Stimulated activated CD8-positive, alpha-beta memory T cell treated with anti-CD3 and anti-CD28 coated beads, Interleukin-4, amount 100 ng/mL, for 1 hour (primary cell): Measurements from ENCODE around the gene MEMO1.
"Not testable (repeated sequence)": the region's sequence is repeated elsewhere in the genome, so short reads cannot be mapped to it uniquely, and the experiment has no call there.

Source experiments
- DNase-seq, 2 donors: peaks; one replicate each; pipeline ENCODE4 v3.0.0-alpha.2; 2020; ENCODE audit warnings: low read depth in 2 of 2, low spot score in 1 of 2

MEMO1 gene

DNA sequence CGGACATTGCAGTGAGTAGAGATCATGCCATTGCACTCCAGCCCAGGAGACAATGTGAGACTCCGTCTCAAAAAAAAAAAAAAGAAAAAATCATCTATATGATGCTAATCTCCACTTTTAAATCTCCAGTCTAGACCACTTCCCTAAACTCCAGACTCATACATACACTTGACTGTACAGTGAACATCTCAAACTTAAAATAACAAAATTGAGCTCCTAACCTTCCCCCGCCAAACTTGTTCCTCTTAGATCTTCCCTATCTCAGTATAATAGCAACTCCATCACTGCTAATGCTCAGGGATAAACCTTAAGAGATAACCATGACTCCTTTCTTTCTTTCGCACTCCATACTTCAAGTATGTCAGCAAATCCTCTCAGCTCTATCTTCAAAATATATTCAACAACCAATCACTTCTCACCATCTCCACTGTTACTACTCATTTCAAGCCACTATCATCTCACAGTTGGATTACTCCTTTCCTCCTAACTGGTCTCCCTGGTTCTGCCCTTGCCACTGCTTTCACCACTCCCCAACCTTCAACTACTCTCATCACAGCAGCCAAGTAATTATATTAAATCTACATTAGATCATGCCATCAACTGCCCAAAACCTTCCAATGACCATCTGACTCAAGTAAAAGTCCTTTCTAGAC is 12.0 kb downstream of the MEMO1 start:
- no peak for DNase-seq

GRCh38 chr2:31997653-31998052 is 13.2 kb downstream of the MEMO1 start:
- no peak for DNase-seq

DNA sequence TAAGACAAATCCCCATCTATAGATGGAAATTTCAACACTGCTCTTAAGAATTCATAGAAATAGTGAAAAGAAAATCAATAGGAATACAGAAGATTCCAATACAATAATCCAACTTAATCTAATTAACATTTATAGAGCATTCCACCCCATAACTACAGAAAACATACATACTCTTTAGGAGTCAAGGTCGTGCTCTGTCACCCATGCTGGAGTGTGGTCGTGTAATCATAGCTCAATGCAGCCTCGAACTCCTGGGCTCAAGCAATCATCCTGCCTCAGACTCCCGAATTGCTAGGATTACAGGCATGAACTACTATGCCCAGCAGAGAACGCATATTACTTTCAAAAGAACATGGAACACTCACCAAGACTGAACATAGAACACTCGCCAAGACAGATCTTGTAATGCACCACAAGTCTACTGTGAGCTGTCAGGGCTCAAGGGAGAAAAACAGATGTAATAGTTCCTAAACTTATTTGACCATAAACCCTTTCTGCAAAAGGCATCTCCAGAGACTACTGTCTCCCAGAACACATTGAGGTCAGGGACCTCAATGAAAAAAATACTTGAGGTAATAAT is 14.1 kb downstream of the MEMO1 start:
- no peak for DNase-seq

- DNase-seq: no peak
These were observed 17.9 kb downstream of the MEMO1 start for GRCh38 chr2:31992934-31993333.

- DNase-seq: no peak
These were observed 18.7 kb downstream of the MEMO1 start for GRCh38 chr2:31992025-31992579.

DNA sequence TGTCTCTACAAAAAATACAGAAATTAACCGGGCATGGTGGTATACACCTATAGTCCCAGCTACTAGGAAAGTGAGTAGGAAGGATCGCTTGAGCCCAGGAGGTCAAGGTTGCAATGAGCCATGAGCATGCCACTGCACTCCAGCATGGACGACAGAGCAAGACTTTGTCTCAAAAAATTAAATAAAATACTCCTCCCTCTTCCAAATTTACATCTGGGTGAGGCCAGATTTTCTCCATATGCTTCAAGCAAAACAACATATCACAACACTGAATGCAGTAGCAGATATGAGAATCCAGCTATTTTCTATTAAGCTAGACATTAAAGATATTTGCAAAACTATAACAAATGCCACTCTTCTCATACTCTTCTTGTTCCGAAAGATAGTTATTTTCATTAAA is 20.9 kb downstream of the MEMO1 start:
- DNase-seq: no peak

DNA sequence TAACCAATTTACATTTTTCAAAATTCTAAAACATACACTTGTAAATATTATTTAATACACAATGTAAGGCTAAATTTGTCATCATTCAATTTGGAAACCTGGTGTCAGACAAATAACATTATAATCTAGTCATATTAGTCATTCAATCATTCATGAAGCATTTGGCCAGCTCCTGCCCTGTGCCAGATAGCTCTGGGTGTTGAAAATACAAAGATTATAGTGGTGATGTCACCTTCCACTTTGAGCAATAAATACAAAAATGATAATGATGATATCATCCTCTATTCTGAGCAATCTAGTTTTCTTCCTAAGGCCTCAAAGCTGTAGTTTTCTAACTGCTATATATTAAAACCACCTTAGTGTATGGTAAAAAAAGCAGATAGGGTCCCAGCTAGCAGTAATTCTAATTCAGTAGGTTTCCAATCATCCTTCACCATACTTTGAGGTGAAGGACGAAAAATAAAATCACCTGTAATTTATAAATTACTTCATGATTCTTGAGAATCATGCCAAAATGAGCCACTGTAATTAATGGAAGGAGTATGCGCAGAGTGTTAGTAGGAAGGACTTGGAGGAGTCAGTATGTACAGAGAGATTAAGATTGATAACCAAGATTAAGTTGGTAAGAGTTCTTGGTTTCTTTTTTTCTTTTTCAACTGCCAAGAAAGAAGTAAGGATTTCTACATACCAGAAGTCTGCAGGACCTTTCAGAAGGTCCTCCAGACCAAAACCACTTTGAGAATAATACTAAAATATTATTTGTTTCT is 23.2 kb downstream of the MEMO1 start:
- DNase-seq: no peak

GRCh38 chr2:31986906-31987305 is 23.9 kb downstream of the MEMO1 start:
- no peak for DNase-seq

DNA sequence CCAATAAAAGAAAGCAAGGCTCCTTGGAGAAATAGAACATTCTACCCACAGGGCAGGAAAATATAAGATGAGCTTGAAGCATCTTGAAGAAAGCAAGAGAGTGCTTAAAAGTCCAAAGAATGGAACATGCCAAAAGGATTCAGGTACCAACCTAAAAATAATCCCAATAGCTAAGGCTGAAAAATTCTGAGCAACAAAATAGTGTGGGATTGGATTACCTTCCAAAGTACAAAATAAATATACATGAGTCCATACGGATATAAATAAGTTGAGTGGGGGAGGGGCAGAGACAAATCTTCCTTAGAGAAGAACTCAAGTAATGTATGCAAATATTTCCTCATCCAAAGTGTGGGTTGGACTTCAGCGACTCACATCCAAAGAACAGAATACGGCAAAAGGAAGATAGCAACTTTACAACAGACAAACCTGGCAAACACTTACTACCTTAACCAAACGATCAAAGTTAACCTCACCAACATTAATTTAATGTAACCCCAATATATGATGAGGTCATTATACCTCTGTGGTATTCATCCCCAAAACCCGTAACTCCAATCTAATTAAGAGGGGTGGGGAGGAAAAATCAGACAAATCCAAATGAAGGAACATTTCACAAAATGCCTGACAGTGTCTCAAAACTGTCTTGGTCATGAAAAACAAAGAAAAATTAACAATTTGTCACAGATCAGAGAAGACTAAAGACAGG is 26.9 kb downstream of the MEMO1 start:
- no peak for DNase-seq

DNA sequence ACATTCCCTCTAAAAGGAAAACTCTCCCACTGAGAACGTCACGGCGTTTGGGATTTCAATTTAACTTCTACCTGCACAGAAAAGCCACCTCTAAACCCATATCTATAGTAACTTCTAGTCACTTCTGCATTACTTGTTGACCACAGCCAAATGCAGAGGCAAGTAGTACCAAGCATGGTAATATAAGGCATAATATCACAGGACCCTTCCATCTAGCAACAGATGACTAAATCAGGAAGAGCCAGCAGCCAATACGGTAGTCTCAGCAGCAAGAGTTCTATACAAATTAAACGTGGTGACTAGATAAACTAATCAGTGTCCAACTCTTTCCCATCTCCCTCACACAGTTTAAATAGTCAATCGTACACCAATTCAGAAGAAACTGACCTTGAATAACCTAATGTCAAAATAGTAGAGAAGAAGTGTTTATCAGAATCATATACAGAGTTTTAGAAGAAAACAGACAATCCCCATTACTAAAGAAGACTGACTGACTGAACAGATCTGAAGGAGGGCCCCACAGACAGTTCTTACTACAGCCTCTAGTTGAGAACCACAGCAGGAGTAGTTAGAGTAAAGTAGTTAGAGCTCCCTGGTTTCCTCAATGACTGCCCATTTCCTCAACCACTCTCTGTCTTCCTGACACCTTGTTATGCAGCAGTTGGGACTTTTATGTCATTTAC is 30.0 kb downstream of the MEMO1 start:
- DNase-seq: no peak

- no peak for DNase-seq
These were observed 30.9 kb downstream of the MEMO1 start for GRCh38 chr2:31979956-31980355.

GRCh38 chr2:31979018-31979417 is 31.8 kb downstream of the MEMO1 start:
- no peak for DNase-seq

DNA sequence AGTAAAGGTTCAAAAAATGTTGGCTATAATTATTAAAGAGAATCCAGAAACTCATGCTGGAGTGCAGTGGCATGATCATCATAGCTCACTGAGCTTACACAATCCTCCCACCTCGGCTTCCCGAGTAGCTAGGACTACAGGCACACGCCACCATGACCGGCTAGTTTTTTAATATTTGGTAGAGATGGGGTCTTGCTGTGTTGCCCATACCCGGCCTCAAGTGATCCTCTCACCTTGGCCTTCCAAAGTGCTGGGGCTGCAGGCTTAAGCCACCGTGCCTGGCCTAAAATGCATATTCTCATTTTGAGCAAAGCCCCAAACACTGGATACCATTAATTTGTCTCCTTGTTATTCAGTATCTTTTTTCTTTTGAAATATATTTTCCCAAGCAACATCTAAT is 32.4 kb downstream of the MEMO1 start:
- DNase-seq: no peak

- DNase-seq: no peak
These were observed 37.1 kb downstream of the MEMO1 start for GRCh38 chr2:31973665-31974064.

- DNase-seq: no peak
These were observed 38.7 kb downstream of the MEMO1 start for GRCh38 chr2:31972059-31972458.

- DNase-seq: no peak
These were observed 41.6 kb downstream of the MEMO1 start for GRCh38 chr2:31969178-31969577.

- no peak for DNase-seq
These were observed 43.0 kb downstream of the MEMO1 start for GRCh38 chr2:31967790-31968189.

DNA sequence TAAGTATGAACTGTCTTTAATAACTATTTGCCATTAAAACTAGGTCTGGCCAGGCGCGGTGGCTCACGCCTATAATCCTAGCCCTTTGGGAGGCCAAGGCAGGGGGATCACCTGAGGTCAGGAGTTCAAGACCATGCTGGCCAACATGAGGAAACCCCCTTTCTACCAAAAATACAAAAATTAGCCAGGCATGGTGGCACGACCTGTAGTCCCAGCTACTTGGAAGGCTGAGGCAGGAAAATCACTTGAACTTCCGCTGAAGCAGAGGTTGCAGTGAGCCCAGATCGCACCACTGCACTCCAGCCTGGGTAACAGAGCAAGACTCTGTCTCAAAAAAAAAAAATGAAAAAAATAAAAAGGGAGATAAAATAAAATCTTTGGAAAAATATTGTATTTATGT is 44.4 kb downstream of the MEMO1 start:
- DNase-seq: not testable (repeated sequence)

- no peak for DNase-seq
These were observed 45.7 kb downstream of the MEMO1 start for GRCh38 chr2:31965094-31965493.

DNA sequence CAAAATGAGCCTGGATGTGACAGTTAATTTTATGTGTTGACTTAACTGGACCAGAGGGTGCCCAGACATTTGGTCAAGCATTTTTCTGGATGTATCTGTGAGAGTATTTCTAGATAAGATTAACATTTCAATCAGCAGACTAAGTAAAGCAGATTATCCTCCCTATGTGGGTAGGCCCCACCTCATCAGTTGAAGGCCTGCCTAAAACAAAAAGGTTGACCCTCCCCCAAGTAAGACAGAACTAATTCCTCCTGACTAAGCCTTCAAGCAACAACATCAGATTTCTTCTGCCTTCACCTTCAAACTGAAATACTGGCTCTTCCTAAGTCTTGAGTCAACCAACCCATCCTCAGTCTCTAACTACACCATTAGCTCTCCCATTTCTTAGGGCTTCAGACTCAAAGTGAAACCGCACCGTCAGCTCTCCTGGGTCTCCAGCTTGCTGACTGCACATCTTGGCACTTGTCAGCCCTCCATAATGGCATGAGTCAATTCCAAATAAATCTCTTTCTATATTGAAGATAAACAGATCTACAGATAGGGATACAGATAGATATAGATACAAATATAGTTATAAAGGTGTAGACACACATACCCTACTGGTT is 47.9 kb downstream of the MEMO1 start:
- DNase-seq: no peak
